HG03045 (cell line): ENCODE measurements around the gene GSTK1.
"Not testable (repeated sequence)": the region's sequence is repeated elsewhere in the genome, so short reads cannot be mapped to it uniquely, and the experiment has no call there.

Experiments used
- ATAC-seq: cut with Tn5 transposase; IDR thresholded peaks from one replicate; pipeline ENCODE4 v1.9.1; 2021; ENCODE audit warnings: mild to moderate bottlenecking, moderate library complexity; ENCODE audit not compliant: unreplicated experiment

The GSTK1 gene

DNA sequence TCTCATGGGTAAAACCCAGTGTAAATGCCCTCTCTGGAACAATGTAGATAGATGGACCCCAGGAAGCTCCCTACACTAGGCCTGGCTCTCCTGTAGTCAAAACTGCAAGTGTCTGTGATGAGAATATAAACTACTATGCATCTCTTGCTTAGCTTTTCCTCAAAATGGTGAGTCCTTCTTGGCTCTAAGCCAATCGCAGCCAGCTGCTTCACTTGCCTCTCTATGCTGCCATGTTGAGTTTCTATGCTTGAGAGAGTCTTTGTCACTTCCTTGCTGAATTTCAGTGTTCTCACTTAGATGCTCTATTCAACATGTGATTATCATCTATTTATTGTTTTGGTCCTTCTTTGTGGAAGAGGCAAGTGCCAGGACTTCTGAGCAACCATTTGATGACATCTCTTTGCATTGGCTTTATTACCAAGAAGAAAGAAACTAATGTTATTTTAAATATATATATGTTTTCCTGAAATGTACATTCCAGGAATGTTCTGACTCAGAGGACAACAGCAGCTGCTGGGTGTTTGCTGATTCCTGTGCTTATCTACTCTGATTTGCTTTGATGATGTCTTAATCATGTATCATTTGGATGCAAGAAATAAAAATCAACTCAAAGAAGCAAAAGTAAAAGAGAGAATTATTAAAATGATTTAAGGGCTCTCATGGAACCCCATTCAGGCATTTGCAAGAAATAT, 24.8 kb upstream of the GSTK1 start:
- no peak for ATAC-seq

DNA sequence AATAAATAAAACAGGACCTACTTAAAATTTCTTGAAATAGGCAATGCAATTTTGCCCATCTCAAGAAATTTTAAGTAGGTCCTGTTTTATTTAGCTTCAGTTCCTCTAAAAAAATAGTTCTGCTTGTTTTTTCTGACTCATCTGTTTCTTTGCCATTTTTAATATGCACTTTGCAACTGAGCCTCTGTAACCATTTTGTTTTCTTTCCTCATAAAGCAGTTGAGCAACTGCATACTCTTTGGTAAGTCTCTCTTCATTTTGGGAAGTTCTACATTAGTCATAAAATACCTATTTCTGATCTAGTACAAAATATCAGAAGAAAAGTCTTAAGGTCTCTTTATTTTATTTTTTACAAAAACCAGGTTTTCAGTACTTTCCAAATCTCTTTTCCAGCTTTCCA, 23.4 kb upstream of the GSTK1 start:
- ATAC-seq, result no peak

DNA sequence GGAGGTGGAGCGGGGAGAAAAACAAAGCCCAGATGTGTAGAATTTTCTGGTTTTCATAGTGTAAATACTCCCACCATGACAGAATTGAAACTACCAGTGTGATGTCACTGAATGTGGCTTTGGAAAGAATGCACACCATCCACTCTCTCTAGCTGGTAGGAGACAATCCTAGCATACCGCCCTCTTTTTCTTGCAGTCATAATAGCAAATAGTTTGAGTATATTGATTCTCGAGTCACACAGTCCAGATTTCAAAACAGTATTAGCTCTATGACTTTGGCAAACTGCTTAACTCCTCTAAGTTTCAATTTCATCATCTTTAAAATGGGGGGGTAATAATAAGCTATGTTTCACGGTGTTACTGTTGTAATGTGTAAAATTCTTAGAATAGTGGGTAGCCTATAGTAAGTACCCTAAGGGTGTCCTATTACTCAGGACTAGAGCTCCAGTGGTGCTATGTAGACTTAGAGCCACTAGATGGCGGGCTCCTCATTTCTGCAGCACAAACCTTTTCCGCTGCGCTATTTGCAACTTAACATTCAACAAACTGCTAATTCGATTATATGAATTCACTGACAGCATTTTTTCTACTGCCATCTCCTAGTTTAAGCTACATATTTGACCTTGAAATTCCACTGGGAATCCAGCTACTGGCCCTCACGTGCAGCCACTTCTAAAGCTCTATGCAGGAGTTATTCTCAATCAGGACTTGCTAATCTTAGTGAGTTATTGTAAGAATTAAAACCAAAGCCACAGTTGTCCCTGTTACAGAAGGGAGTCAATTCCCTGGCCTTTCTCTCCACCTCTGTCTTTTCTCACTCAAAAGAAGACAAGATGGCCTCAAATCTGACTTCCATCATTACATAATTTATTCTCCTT, 22.7 kb upstream of the GSTK1 start:
- ATAC-seq, result peak; percentile 89

DNA sequence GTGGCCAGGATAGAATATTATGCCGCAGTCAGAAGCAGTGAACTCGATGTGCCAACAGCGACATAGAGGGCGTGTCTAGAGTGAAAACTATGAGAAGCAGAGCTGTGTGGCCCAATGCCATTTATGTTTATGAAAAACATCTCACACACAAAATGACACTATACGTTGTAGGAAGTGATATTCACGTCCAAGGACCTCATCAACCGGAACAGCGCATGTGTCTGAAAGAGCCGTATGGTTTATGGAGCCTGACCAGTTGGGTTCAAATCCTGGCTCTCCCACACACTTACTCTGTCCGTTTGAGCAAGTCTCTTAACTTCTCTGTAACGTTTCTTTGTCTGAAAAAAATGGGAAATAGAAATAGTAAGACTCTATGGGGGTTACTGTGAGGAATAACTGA, 20.9 kb upstream of the GSTK1 start:
- ATAC-seq, result no peak

DNA sequence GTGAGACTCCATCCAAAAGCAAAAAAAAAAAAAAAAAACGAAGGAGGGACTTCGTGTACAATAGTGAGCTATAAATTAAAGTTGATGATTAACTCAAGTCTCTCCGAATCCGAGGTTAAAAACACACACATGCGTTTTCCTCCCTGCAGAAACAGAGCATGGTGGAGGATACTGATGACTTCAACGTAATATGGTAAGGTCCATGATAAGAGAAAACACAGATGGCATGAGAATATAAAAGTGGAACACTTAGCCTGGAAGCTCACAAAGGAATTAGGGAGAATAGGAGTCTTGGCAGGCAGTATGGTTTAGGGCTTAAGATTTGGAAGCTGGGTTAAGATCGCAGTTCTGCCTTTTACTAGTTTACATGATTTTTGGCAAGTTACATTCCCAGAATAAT, 20.1 kb upstream of the GSTK1 start:
- ATAC-seq, result no peak

DNA sequence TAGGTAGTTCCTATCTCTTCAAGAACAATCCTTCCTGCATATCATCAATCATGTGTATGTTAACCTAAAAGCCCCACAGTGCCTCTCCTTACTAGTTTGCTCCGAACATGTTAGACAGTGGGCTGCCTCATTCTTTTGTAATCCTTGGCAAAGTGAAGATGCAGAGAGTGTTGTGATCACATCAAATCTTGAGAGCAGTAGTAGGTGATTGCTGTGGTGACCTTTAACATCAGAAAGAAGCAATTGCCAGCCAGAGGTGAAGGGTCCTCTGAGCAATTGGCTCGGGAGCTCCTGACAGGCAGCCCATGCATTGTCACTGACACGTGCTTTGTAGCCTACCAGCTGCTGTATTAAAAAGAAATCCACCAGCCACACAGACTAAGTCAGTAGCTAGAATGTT, 19.6 kb upstream of the GSTK1 start:
- no peak for ATAC-seq

DNA sequence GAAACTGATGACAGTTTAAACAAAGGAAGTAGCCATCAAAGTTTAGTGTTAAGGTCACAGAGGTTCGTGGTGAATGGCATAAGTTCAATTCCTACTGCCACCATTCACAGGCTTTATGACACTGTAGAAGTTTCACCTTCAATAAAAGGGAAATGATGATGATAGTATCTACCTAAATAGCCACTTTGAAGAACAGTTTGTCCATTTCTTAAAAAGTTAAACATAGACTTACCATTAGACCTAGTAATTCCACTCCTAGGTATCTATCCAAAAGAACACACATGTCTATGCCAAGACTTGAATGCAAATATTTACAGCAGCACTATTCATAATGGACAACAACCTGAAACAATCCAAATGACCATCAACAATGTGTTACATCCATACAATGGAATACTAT, 18.9 kb upstream of the GSTK1 start:
- no peak for ATAC-seq

DNA sequence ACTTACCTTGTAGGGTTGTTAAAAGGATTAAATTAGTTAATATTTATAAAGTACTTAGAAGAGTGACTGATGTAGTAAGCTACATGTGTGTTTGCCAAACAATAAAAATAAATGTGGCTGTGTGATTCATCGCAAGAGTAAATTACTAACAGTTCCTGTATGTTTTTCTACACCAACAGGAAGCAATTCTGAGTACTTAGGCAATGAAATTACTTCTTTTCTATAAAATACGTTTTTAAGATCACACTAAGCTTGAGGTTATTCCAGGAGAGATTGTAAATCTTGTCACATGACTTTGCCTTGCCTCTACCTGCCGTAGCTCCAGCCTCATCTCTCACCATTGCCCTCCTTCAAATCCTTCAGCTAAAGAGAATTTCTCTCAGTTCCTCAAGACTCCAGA, 18.1 kb upstream of the GSTK1 start:
- no peak for ATAC-seq

DNA sequence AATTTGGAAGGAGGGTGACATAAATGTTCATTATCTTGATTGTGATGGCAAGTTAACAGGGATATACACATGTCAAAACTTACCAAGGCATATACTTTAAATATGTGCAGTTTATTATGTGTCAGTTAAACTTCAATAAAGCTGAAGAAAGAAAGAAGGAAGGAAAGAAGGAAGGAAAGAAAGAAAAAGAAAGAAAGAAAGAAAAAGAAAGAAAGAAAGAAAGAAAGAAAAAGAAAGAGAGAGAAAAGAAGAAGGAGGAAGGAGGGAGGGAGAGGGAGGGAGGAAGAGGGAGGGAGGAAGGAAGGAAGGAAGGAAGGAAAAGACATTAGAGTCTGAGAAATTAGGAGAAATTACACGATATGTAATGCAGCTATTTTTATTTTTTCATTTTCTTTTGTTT, 15.9 kb upstream of the GSTK1 start:
- ATAC-seq, result no peak

DNA sequence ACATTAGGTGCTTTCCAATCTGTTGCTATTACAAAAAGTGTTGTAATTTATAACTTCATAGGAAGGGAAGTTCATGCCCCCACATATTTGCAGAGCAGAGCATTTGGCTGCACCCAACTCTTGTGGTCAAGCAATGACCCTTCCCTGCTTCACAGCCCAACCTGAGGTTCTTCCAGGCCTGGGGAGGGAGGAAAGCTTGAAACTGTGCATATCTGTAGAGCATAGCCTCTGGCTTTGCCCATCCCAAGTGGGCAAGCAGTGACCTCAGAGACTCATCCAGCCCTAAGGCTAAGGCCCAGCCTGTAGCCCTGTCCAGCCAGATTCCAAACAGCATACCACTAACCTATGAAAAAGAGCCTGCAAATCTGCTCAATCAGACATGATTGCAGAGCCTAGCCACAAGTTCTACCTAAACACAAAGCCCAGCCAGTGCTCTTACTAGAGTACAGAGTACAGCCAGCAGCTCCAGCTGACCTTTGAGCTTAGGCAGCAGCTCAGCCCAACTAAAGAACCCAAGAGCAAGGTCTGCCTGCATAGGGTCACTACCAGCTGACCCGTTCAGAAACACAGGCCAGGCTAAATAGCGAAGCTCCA, 14.4 kb upstream of the GSTK1 start:
- ATAC-seq, result no peak

DNA sequence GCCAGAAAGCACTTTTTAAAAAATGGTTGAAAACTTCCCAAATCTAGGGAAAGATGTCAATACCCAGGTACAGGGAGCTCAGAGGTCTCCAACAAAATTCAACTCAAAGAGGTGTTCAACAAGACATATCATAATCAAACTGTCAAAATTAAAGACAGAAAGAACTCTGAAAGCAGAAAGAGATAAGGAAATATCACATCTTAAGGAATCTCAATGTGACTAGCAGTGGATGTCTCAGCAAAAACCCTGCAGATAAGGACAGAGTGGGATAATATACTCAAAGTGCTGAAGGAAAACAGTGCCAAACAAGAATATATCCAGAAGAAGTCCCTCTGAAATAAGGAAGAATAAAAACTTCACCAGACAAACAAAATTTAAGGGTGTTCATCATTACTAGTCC, 13.0 kb upstream of the GSTK1 start:
- no peak for ATAC-seq

DNA sequence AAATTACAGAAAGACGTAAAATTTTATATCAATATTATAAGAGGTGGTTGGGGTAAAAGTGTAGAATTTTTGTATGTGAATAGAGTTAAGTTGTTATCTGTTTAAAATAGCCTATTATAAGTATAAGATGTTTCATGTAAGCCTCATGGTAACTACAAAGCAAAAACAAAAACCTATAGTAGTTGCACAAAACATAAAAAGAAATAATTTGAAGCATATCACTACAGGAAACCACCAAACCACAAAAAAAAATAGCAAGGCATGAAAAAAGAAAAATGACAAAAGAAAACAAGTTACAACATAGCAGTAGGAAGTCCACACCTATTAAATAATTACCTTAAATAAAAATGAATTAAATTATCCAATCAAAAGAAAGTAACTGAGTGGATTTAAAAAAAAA, 12.4 kb upstream of the GSTK1 start:
- ATAC-seq, result no peak

DNA sequence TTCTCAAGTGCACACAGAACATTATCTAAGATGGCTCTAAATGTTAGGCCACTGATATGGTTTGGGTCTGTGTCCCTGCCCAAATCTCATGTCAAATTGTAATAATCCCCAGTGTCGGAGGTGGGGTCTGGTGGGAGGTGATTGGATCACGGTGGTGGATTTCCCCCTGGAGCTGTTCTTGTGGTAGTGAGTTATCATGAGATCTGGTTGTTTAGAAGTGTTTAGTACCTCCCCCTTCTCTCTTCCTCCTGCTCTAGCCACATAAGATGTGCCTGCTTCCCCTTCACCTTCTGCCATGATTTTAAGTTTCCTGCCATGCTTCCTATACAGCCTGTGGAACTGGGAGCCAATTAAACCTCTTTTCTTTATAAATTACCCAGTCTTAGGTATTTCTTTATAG, 11.2 kb upstream of the GSTK1 start:
- no peak for ATAC-seq

DNA sequence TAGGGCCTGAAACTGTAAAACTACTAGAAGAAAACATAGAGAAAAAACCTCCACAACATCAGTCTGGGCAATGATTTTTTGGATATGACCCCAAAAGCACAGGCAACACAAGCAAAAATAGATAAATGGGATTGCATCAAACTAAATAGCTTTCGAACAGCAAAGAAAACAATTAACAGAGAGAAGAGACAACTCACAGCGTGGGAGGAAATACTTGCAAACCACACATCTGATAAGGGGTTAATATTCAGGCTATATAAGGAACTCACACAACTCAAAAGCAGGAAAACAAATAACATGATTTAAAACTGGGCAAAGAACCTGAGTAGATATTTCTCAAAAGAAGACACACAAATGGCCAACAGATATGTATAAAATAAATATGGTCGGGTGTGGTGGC, 7.7 kb upstream of the GSTK1 start:
- no peak for ATAC-seq

DNA sequence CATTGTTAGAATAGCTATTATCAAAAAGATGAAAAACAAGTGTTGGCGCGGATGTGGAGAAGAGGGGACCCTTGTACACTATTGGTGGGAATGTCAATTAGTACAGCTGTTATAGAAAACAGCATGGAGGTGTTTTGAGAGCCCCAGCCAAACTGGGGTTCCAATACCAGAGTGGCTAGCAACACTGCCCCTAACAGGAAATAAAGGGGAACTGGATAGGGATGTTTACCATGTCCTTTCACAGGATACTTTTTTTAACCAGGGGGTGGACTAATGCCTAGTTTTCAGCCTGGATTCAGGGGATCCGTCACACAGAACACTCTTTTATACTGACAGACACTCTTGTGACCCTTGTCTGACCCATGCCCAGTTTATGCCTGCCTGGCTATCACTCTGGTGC, 6.9 kb upstream of the GSTK1 start:
- ATAC-seq, result no peak

DNA sequence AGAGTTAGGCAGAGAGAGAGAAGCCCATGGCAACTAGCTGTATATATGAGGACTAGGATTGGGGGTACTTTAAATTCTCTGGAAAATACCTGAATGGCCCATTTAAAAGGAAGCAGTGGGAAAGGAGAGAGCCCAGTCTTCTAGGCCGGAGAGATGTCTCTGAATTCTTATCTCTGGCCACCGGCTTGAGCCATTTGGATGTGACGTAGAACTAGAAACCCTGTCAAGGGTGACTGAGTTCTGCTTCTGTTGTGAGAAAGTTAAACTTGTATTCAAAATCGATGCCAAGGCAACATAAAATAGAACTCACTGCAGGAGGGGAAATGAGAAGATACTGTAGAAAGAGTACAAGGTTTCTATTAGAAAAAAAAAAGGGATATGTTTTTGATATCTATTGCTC, 6.3 kb upstream of the GSTK1 start:
- ATAC-seq, result peak; percentile 63

DNA sequence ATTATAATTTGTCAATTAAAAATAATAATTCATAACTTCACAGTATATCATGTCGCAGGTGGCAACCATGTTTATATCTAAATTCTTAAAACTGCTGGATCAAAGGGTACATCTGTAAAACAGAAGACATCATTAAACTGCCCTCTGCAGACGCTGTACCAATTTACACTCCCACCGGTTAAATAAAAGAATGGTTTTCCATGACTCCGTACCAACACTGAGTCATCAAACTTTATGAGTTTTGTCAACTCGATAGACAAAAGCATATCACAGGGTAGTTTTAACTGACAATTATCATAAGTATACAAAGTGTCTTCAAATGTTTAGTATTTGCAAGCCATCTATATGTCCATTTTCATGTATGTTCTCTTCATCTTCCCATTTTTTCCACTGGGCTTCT, 5.7 kb upstream of the GSTK1 start:
- no peak for ATAC-seq

DNA sequence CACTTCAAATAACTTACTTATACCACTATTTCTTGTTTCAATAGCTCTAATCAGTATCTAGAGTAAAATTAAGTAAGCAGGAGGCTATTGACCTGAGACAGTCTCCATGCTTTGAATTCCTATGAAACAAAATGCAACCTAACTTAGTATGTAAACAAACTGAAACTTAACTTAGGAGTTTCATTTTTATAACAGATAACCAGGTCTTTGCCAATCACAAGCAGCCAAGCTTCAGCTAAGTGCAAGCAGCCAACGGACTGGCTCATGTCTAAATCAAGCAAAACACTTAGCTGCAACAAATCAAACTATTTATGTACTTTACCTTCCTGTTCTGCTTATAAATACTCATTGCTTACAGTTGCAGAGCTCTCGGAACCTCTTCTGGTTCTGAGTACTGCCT, 4.4 kb upstream of the GSTK1 start:
- peak; percentile 35 for ATAC-seq

DNA sequence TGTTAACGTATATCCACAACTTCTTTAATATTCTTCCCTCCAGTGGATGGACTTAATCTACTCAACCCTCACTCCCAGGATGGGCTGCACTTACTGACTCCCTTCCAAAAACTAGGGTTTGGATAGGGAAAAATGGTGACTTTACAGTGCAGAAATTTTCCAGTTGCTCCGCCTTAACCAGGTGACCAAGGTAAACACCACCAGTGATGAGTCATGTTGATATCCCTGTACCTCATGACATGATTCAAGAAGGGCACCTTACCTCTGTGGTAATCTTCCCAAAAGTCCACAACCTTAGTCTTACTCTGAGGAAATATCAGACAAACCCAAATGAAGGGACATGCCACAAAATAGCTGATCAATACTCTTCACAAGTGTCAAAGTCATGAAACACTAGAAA, 3.5 kb upstream of the GSTK1 start:
- no peak for ATAC-seq

DNA sequence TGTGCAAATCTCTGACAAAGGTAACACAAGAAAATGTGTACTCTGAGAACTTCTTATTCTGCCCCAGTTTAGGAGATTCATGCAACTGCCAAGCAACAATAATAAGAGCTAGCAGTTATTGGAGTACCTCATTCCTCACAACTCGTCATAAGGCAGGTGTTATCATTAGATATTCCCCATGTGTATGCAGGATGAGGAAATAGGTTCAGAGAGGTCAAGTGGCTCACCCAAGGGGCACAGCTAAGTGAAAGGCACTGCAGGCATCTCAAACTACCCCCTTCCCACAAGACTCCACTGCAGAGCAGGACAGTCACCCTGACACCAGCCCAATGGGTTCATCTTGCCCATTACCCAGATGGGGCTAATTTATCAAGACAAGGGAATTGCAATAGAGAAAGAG, 1.3 kb upstream of the GSTK1 start:
- ATAC-seq, result no peak

DNA sequence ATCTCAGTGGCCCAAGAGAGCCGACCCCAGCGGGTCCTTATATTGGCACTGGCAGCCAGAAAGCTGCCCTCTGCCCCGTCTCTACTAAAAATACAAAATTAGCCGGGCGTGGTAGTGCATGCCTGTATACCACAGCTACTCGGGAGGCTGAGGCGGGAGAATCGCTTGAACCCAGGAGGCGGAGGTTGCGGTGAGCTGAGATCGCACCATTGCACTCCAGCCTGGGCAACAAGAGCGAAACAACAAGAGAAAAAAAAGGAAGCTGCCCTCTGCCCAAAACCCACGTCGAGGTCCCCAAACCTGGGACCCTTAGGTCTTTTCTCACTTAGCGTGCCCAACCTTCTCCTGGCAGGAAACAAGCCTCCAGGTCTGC, 941 bp downstream of the GSTK1 start:
- ATAC-seq, result not testable (repeated sequence)

DNA sequence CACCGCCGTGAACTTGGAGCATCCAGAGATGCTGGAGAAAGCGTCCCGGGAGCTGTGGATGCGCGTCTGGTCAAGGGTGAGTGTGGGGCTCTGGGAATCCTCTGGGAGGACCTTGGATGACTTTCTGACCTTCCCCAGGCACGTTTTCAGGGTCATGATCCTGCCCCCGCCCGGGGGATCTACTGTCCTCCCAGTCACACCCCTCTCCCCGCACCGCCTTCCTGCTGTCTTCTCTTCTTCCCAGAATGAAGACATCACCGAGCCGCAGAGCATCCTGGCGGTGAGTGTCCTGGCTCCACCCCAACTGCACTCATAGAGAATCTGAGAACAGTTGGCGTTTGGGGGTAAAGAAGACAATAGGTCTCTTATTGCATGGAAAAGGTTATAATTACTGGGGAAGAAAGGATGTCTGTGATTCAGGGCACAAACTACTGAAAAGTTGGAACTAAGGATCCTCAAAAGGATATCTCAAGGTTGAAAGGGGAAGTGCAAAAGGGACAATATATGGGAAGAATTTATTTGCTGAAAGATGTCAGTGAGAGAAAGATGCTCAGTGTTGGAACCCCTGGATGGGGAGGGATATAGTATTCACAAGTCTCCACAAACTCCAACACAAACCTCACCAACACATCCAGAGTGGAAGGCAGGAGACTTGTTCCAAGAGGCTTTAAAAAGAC, 1.9 kb downstream of the GSTK1 start:
- ATAC-seq, result no peak
